NCI-H2081 treated with DMSO at 0.1 percent for 48 hours (cell line): ENCODE results near the gene CREBBP.

Experiments
- DNase-seq: peaks from one replicate; lab custom pipeline; 2025; lab: John Stamatoyannopoulos, UW

Gene CREBBP

DNA sequence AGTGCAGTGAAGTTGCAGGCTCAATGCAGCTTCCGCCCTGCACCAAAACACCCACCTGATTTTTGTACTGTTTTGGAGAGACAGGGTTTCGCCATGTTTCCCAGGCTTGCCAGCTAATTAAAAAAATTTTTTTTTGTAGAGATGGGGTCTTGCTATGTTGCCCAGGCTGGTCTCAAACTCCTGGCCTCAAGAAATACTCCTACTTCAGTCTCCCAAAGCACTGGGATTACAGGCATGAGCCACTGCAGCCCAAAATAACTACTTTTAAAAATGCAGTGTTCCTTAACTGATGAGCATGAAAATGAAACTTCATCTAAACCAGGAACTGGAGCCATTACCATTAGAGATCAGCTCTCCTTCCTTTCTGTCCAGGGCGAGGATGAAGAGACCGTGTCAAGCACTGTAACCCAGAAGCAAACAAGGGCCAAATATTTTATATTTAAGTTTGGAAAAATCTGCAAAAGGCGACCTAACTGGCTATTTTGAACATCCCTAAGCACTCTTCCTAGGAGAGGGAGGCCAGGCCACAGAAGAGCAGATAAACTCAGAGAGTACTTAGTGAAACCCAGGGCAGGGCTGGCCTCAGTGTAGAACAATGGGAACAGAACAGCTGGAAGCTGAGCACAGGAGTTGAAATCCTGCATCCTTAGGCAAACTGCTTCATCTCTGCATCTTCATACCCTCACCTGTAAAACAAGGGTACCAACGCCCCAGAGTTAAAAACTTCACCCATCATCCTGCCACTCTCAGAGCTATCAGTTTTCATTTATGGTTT lies 24.0 kb downstream of the CREBBP start:
- DNase-seq, result no peak

DNA sequence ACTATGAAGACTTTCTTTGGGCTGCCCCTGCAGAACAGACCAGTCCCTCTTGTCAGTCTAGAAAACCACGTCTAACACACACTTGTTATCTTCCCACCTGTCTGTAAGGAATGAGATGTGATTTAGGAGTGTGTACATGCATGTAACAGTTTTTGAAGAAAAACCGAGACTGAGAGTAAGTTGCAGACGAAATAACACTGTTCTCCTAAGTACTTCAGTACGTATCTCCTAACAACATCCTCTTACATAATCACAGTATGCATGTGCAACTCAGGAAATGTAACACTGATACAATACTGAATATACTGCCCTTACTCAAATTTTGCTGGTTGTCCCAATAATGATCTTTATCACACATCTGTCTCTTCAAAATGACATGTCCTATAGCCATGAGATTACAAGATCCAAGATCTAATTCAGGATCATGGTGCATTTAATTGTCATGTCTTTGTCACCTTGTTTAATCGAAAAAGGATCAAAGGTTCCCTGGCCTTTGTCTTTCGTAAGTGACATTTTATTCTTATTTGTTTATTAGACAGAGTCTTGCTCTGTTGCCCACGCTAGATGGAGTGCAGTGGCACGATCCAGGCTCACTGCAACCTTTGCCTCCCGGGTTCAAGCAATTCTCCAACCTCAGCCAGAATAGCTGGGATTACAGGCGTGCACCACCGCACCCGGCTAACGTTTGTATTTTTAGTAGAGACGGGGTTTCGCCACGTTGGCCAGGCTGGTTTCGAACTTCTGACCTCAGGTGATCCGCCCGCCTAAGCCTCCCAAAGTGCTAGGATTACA lies 25.6 kb downstream of the CREBBP start:
- no peak for DNase-seq

DNA sequence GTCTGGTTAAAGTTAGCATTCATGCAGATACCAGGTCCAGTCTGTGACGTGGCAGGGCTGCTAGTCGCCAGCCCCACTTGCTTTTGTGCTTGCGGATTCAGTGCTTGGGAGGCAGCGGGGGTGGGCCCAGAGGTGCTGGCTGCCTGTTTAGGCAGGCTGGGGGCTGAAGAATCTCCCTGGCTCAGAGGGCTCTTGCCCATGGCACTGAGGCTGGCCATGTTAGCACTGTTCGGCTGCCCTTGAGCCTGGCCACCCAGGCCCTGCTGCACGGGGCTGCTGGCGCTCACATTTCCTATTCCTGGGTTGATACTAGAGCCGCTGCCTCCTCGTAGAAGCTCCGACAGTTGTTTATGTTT lies 30.0 kb downstream of the CREBBP start:
- no peak for DNase-seq

DNA sequence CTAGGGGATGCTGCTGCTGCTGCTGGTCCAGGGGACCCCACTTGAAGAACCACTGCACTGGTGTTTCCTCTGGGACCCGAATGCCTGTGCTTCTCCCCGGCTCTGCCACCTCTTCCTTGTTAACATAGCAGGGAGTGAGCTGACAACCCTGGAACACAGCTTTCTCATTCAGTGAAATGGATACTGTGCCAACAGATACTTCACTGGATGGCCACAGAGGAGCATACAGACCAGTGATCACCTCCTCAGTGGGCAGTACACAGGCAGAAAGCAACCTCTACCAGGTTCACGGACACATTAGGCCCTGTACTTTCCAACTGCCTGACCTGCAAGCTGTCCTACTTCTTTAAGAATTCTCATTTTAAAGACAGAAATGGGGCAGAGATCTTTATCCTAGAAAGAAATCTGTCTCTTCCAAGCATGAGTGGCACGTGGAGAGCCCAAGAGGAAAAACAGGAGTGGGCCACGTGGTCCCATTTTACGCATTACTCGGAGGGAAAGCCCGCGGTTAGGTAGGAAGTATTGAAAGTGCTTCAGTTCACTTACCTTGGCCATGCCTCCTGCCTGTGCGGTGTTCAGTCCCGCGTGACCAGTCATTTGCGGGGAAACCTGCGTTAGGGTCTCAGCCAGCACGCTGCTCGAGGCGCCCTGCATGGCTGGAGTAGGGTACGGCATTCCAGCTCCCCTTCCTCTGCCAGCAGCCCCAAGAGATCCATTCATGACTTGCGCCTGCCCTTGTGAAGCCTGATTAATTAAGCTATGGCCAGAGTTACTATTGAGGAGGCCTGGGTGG lies 30.6 kb downstream of the CREBBP start:
- no peak for DNase-seq

DNA sequence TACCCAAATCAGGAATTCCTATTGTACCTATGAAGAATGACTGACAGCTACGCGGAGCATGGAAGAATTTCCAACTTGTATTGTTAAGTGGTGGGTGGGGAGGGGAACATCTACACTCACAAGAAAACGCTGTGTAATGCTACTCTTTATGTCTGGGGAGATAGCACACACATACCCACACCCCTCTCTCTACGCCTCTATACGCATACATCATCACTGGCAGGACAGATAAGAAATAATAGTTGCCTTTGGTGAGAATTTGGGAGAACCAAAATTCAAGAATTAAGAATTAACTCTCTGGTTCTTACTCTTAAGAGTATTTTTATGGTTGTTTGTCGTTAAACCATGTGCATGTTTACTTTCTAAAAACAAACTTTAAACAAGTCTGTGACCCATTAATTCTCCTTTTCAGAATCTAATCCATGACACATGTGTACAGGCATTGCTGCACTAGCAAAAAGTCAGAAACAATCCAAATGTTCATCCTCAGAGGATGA lies 33.9 kb downstream of the CREBBP start:
- DNase-seq, result no peak

DNA sequence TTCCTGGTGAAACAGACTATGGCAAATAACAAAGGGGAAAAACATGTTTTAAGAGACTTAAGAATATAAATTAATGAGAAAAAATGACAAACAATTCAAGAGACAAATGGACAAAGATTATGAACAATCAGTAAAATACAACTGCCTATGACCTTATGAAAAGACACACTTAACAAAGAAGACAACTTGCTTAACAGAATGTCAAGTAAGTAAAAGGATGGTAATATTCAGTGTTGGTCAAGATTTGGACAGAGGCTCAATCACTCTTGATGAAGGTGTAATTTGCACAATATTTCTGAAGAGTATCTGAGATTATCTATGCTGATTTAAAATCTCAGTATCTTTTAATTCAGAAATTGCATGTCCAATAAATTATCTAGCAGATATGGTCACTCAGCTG lies 34.4 kb downstream of the CREBBP start:
- DNase-seq, result no peak

DNA sequence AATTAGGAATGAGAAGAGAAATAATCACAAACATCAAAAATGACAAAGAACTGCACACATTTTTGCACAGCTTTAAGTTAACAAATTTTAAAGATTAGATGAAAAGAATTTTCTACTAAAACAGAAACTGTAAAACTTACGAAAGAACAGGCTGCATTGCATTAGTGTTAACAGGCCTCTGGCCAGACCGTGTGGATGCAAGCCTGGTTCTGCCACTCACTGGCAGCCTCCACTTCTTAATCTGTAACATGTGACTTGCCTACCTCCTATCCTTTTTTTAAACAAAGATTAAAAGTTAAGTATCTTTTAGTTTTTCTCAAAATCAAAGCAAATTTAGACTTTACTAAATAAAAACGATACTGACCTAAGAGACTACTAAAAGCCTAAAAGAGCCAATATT lies 37.5 kb downstream of the CREBBP start:
- DNase-seq, result no peak

DNA sequence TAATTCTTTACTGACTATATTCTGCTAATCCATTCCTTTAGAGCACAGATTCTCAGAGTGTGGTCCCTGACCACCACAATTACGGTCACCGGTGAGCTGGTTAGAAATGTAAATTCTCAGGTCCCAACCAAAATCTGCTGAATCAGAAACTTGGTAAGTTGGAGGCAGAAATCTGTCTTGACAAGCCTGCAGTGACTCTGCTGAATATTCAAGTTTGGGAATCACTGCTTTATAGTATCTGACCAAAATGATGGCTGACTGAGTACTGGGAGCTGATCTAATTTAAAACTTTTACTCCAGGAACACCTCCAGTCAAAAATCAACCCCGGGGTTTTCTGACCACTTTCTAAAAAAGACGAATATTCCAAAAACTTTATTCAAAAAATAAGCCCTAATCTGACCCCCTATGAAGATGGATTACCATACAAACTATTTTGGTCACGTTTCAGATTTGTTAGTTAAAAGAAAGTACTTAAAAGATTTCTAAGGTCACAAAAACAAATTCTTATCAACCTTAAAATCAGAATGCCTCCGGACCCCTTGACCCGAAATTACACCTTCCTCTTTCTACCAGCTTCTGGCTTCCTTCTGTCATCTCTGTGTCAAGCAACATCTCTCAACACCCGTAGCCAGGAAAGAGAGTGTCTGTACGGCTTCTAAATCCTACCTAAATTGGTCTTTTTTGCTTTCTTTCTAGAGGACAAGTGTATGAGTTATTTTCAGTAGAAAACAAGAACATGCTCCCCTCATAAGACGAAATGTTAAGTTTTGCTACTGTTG lies 38.6 kb downstream of the CREBBP start:
- no peak for DNase-seq

DNA sequence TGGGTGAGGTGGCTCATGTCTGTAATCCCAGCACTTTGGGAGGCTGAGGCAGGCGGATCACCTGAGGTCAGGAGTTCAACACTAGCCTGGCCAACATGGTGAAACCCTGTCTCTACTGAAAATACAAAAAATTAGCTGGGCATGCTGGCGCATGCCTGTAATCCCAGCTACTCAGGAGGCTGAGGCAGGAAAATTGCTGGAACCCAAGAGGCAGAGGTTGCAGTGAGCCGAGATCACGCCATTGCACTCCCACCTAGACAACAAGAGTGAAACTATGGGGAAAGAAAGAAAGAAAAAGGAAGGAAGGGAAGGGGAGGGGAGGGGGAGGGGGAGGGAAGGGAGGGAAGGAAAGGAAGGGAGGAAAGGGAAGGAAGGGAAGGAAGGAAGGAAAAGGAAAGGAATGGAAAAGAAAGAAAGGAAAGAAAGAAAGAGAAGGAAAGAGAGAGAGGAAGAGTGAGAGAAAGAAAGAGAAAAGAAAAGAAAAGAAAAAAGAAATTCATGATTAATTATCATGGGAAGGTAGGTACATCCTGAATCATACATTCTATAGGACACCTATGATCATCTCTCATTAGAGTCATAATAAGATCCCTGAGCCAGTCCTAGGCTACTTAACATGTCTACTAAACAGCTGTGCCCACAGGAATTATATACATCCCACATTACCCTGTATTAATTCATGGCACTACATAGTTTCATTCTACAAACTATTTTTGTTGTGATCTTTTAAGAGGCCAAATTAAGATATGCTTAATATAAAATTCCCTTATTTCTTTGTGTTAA lies 40.9 kb downstream of the CREBBP start:
- DNase-seq, result no peak

DNA sequence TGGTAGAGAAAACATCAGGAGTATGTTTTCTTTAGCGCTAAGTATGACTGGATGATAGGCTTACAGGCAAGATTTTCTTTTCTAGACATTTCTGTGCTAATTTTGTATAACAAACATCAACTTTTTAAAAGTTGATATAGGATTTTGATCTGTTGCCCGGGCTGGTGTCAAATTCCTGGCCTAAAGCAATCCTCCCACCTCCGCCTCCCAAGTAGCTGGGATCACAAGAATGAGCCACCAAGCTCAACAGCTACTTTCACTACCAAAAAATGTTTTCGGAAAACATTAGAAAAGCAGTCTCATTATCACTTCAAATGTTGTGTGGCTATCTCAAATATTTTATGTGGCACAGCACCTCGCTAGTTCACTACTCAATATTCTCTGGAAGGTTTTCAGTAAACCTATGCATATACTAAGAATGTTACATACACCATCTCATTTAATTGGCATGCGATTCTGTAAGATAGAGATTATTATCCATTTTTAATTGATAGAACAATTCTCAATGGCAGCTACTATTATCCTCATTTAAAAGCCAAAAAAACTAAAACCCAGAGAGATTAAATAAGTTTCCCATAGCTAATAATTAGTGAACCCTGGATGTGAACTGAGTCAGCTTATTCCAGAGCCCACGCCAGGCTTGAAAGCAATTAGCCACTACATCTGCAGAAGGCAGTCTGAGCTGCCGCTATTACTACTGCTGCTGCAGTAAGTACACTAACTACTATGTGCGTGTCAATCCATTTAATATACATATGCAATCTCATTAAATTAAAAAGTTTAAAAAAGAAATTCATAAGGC lies 41.7 kb downstream of the CREBBP start:
- no peak for DNase-seq

DNA sequence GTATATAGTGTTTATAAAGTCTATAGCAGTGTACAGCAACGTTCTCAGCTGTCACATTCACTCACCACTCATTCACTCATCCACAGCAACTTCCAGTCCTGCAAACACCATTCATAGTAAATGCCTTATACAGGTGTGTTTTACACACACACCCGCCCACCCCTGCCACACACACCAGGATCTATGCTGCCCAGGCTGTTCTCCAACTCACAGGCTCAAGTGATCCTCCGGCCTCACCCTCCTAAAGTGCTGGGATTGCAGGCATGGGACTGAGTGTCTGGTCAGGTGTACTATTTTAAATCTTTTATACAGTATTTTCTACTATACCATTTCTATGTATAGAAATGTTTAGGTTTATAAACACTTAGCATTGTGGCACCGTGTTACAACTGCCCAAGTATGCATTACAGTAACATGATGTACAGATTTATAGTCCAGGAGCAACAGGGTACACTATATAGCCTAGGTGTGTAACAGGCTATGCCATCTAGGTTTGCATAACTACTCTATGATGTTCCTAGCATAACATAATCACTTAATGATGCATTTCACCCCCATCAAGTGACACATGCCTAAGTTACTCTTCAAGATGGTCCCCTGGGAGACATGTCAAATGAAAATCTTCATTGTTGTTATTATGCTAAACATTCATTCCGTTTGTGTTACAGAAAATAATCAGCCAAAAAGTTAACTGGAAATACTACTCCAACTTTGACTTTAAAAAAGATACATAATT lies 42.5 kb downstream of the CREBBP start:
- no peak for DNase-seq

DNA sequence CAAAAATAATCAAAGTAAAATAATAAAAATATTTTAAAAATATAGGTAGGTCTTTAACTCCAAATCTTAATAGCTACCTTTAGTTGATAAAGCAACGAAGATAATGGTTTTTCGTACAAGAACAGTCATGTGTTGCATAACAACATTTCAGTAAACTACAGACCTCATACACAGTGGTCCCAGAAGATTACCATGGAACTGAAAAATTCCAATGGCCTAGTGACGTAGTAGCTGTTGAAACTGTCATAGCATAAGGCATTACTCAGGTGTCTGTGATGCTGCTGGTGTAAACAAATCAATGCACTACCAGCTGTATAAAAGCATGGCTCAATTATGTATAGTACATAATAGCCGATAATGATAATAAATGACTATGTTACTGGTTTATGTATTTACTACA lies 43.9 kb downstream of the CREBBP start:
- DNase-seq, result no peak

DNA sequence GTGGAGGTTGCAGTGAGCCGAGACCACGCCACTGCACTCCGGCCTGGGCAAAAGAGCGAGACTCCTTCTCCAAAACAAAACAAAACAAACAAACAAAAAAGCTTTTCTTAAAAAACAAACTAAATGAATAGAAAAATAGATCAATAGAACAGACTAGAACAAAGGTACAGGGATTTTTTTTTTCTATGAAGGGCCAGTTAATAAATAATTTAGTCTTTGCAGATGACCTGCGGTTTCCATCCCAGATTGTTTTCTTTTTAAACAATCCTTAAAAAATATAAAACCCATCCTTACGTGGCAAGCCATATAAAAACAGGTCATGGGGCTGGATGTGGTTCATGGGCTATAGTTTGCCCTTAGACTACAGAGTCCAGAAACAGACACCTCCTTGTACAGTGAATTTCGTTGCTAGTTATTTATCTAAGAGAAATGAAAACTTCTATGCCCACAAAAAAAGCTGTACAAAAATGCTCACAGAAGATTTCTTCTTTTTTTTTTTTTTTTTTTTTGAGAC lies 45.4 kb downstream of the CREBBP start:
- no peak for DNase-seq

DNA sequence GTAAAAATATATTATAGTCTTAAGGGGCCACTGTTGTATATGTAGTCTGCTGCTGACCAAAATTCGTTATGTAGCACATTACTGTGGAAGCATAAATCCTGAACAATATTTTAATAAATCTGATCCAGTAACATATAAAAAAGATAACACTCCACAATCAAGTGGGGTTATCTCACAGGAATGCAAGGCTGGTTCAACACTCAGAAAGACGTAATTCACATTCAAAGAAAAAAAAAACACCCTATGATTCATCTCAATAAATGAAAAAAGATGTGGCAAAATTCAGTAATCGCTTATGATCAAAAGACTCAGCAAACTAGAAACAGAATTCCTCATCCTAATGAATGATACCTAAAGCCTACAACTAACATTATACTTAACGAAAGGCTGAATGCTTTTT lies 47.8 kb downstream of the CREBBP start:
- DNase-seq, result no peak

DNA sequence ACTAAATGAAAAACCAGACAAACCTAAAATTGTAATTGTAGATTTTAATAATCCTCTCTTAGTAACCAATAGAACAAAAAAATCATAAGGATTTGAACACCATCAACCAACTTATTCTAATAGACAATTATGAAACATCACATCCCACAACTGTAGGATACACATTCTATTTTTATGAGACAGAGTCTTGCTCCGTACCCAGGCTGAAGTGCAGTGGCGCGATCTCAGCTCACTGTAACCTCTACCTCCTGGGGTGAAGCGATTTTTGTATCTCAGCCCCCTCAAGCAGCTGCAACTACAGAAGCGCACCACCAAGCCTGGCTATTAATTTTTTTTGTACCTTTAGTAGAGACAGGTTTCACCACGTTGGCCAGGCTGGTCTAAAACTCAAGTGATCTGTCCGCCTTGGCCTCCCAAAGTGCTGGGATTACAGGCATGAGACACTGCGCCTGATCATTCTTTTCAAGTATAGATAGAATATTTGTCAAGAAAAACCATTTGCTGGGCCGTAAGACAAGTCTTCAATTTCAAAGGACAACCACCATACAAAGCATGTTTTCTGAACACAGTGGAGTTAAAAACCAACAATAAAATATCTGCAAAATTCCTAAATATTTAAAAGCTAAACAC lies 49.8 kb downstream of the CREBBP start:
- no peak for DNase-seq

DNA sequence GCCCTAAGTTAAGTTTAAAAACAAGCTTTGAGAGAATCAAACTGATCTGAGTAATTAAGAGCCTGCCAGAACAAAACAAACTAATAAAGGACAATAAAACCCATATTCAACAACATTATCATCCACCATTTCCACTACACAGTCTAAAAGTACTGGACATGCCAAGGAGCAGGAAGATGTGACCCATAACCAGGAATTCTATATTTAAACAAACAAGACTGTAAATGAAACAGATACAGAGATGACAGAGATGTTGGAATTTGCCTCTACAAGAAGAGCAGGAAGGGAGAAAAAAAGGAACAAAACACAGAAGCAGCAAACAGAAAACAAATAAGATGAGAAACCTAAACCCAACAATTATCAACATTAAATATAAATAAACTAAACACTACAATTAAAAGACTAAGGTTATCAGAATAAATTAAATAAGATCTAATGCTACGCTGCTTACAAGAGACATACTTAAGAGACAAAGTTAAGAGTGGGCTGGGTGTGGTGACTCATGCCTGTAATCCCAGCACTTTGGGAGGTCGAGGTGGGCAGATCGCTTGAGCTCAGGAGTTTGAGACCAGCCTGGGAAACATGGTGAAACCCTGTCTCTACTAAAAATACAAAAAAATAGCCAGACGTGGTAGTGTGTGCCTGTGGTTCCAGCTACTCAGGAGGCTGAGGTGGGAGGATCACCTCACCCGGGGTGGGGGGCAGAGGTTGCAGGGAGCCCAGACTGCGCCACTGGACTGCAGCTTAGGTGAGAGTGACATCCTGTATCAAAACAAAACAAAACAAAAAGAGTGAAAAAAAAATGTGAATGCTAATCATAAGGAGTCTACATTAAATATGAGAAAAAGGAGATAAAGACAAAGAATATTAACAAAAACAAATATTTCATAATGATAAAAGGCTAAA lies 50.6 kb downstream of the CREBBP start:
- DNase-seq, result no peak

DNA sequence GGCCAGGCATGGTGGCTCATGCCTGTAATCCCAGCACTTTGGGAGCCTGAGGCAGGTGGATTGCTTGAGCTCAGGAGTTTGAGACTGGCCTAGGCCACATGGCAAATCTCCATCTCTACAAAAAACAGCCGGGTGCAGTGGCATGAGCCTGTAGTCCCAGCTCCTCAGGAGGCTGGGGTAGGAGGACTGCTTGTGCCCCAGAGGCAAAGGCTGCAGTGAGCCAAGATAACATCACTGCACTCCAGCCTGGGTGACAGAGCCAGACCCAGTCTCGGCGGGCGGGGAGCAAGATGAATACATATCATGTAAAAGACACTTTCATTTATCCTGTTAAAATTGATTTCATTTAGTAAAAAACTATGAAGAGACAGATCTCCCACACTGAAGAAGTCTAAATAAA lies 54.6 kb downstream of the CREBBP start:
- no peak for DNase-seq

DNA sequence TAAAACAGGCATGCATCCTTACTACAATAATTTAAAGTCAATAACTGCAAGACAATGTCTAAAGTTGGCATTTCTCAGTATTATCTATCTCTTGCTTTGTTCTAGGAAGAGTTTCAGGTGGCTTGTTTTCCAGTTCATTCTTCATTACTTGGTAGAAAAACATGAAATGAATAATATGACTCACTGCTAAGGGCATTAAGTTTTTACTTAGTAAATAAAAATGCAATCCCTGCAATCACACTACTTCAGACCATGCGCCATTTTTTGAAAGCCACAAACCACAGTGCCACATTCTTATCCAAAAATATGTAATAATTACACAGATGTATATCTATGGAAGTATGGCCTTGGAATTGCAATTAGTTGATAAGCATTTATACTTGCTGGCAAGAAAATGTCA lies 55.4 kb downstream of the CREBBP start:
- no peak for DNase-seq
